KBM-7 (cell line): ENCODE data around the gene ATP8B1.
"Not testable (repeated sequence)": the region's sequence is repeated elsewhere in the genome, so short reads cannot be mapped to it uniquely, and the experiment has no call there.

ENCODE experiments used
- DNase-seq: peaks from one replicate; pipeline ENCODE4 v3.0.0-alpha.2; 2015
- in situ Hi-C: fragments of 300-500 bp; cut with MboI; formaldehyde crosslinking; loops from 2 replicates; pipeline ENCODE4 v1.14.3; 2020; ENCODE audit warnings: low sequenced_read_pairs, low pct_unique_long_range_greater_than_20kb, mixed read lengths

The ATP8B1 gene

DNA sequence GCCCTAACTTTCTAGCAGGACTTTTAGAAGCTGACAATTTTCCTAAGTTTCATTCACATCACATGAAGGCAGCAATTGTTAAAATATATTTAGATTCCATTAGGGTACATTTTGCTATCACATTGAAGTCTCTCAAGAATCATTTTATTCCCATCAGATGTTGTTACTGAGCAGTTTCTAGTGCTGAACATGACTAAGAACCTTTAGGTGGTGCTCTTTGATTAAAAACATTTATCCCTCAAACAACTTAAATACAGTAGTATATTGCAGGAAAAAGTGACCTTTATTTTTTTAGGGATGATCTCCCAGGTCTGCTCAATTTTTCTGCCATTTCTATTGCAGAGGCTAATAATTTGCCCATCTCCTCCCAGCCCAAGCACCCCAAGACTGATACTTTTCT is 158.6 kb downstream of the ATP8B1 start:
- DNase-seq: no peak

GRCh38 chr18:57643726-57644125 is 159.4 kb downstream of the ATP8B1 start:
- in situ Hi-C loops, DNase-seq: not testable (repeated sequence)

More for the DNA sequence above, 158.6 kb downstream of the ATP8B1 start:
- in situ Hi-C loops: no loop called here

DNA sequence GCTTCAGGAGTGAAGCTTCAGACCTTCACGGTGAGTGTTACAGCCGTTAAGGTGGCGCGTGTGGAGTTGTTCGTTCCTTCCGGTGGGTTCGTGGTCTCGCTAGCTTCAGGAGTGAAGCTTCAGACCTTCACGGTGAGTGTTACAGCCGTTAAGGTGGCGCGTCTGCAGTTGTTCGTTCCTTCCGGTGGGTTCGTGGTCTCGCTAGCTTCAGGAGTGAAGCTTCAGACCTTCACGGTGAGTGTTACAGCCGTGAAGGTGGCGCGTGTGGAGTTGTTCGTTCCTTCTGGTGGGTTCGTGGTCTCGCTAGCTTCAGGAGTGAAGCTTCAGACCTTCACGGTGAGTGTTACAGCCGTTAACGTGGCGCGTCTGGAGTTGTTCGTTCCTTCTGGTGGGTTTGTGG is 160.7 kb downstream of the ATP8B1 start:
- DNase-seq, in situ Hi-C loops: not testable (repeated sequence)

DNA sequence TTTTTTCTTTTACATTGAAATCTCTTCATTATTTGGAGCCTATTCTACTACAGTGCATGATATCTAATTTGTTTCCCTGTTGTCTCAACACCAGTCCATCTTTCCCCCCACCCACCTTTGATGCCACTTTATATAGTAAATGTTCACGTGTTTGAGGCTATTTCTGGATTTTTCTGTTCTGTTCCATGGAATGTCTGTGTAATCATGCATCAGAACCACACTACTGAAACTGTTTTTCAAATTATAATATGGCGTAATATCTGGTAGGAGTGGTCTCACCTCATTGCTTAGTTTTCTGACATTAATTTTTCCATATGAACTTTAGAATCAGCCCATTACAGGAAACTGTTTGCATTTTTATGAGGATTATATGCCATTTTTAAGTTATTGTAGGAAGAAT is 162.4 kb downstream of the ATP8B1 start:
- no peak for DNase-seq
- in situ Hi-C loops: no loop called here

- DNase-seq: no peak
- in situ Hi-C loops: no loop called here
Observed at GRCh38 chr18:57640236-57640635, 162.9 kb downstream of the ATP8B1 start.

GRCh38 chr18:57635003-57635822 is 167.9 kb downstream of the ATP8B1 start:
- in situ Hi-C loops: no loop called here
- no peak for DNase-seq

DNA sequence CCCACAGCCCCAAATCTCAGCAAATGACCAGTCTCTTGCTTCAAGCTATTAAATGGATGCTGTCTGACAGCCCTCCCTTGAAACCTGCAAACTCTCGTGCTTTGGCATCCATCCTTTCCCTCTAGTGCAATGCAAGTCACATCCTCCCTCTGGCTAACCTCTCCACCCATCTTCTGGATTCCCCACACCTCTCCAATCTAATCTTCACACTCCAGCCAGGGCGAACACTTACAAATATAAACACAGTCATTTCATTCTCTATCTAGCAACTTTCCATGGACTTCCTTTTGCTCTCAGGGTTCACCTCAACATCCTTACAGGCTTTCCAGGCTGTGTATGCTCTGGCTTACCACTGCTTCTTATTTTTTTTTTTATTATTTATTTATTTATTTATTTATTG is 171.4 kb downstream of the ATP8B1 start:
- DNase-seq: no peak
- in situ Hi-C loops: no loop called here

- in situ Hi-C loops: no loop called here
- DNase-seq: peak; percentile 27
Observed at GRCh38 chr18:57630754-57631595, 172.1 kb downstream of the ATP8B1 start.

DNA sequence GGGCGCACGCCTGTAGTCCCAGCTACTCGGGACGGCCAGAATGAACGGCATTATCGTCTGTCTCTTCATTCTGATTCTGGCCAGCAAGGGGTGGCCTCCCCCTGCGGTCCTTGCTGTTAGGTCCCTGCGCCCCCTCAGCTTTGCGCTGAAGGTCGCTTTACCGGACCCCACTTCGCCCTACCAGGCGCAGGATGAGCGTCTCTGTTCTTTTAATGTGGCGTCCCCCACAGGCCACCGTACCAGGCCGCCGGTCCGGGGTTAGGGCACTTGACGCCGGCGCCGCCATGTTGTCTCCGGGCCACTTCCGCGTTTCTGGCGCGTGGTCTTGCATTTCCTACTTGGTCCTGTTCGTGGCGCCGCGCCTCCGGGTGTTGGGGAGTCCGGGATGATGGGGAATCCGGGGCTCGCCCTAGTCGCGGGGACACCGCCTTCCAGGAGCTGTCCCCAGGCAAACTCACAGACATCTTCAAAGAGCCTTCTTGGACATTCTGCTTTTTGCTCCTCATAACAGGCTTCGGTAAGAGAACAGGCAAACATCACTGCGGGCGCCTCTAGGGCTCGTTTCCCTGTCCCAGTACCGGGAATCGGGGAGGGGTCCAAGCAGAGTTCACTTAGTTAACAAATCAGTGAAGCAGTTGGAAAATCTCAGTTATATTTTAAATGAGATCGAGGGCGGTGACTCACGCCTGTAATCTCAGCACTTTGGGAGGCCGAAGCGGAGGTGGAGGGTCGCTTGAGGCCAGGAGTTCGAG is 172.9 kb downstream of the ATP8B1 start:
- in situ Hi-C loops: no loop called here

DNA sequence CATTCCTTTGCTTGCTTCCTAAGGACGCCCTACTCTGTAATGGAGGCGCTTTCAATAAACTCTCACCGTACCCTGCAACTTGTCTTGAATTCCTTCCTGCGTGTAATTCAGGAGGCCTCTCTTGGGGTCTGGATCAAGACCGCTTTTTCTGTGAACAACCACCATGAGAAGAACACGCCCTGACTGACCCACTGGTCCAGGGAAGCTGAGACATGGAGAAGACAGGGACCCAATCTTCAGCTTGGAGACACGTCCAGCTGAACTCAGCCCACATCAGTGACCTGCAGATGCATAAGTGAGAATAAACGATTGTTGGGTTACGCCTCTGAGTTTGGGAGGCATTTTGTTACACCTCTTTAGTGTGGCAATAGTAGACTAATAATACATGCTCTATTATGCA is 173.7 kb downstream of the ATP8B1 start:
- in situ Hi-C loops: no loop called here
- DNase-seq: no peak

More for the DNA sequence above, 172.9 kb downstream of the ATP8B1 start:
- DNase-seq: peak; percentile 96

- no peak for DNase-seq
- in situ Hi-C loops: no loop called here
Observed at GRCh38 chr18:57627488-57627887, 175.6 kb downstream of the ATP8B1 start.

GRCh38 chr18:57624988-57625387 is 178.1 kb downstream of the ATP8B1 start:
- DNase-seq: no peak
- in situ Hi-C loops: no loop called here

GRCh38 chr18:57621246-57621604 is 181.9 kb downstream of the ATP8B1 start:
- in situ Hi-C loops: no loop called here

GRCh38 chr18:57619876-57620275 is 183.2 kb downstream of the ATP8B1 start:
- no peak for DNase-seq
- in situ Hi-C loops: no loop called here

More at GRCh38 chr18:57621246-57621604, 181.9 kb downstream of the ATP8B1 start:
- DNase-seq: peak; percentile 35

DNA sequence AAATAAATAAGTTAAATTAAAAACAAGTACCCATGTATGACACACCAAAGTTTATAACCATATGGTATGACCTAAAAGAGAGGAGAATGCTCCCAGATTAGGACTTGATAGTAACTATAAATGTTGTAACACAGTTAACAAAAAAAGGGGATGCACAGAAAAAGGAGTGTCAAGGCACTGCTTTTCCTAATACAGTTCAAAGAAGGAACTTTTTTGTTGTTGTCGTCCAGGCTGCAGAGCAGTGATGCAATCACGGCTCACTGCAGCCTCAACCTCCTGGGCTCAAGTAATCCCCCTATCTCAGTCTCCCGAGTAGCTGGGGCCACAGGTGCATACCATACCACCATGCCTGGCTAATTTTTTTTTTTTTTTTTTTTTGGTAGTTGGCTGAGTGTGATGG is 184.2 kb downstream of the ATP8B1 start:
- in situ Hi-C loops: no loop called here
- no peak for DNase-seq

GRCh38 chr18:57603871-57604270 is 199.2 kb downstream of the ATP8B1 start:
- in situ Hi-C loops: no loop called here
- no peak for DNase-seq
